Neuronal stem cell (in vitro differentiated cells): Measurements from ENCODE around the gene RTF2.
A peak's percentile ranks its signal among the peaks of the same experiment; 100 is the strongest.

Experiments used
- DNase-seq: peaks from one replicate; pipeline ENCODE4 v3.0.0-alpha.2; 2013; ENCODE audit warnings: low spot score
- H2AFZ ChIP-seq: one replicate; pipeline ENCODE4 v1.6.1; 2013; ENCODE audit warnings: mild to moderate bottlenecking, low read length, inconsistent platforms
- H2AK5ac ChIP-seq: 2 replicates; pipeline ENCODE4 v1.6.1; 2013; ENCODE audit warnings: low read depth, mild to moderate bottlenecking, inconsistent platforms, low read length, moderate library complexity, mixed read lengths
- H2BK120ac ChIP-seq: 2 replicates; pipeline ENCODE4 v1.6.1; 2013; ENCODE audit warnings: low read depth, mild to moderate bottlenecking, inconsistent platforms, low read length, moderate library complexity, mixed read lengths
- H2BK12ac ChIP-seq: one replicate; pipeline ENCODE4 v1.6.1; 2013; ENCODE audit warnings: low read length, inconsistent platforms
- H2BK15ac ChIP-seq: 2 replicates; pipeline ENCODE4 v1.6.1; 2013; ENCODE audit warnings: mild to moderate bottlenecking, low read length, inconsistent platforms, mixed read lengths
- H2BK5ac ChIP-seq: one replicate; pipeline ENCODE4 v1.6.1; 2013; ENCODE audit warnings: inconsistent platforms, mild to moderate bottlenecking, low read length, moderate library complexity
- H3K14ac ChIP-seq: one replicate; pipeline ENCODE4 v1.6.1; 2013; ENCODE audit warnings: low read length, inconsistent platforms
- H3K18ac ChIP-seq: 2 replicates; pipeline ENCODE4 v1.6.1; 2013; ENCODE audit warnings: low read length, inconsistent platforms
- H3K23ac ChIP-seq: 2 replicates; pipeline ENCODE4 v1.6.1; 2013; ENCODE audit warnings: low read depth, mild to moderate bottlenecking, mixed read lengths, low read length, inconsistent platforms; ENCODE audit not compliant: poor library complexity
- H3K27ac ChIP-seq: replicated peaks from 3 replicates; pipeline ENCODE4 v1.5.1; 2013; ENCODE audit warnings: low read length, inconsistent platforms
- H3K27me3 ChIP-seq, 3 experiments: 2 replicates each; pipeline ENCODE4 v1.6.1; 2013; ENCODE audit warnings: low read length in 3 of 3, mild to moderate bottlenecking in 2 of 3, inconsistent platforms in 1 of 3, low read depth in 1 of 3, mixed read lengths in 1 of 3, moderate library complexity in 1 of 3; ENCODE audit not compliant: control insufficient read depth in 3 of 3, insufficient read depth in 3 of 3
- H3K36me3 ChIP-seq, 2 donors: replicated peaks in 1 of 2; 2 replicates each; pipeline ENCODE4 v1.6.1; 2013; ENCODE audit warnings: low read length in 2 of 2; ENCODE audit not compliant: control insufficient read depth in 2 of 2, insufficient read depth in 2 of 2
- H3K4ac ChIP-seq: 2 replicates; pipeline ENCODE4 v1.6.1; 2013; ENCODE audit warnings: inconsistent platforms, mild to moderate bottlenecking, low read length, moderate library complexity
- H3K4me1 ChIP-seq, 2 donors: 1 replicate in 1 of 2; 2 replicates in 1 of 2; pipeline ENCODE4 v1.6.1; 2013; ENCODE audit warnings: low read length in 2 of 2, low read depth in 1 of 2; ENCODE audit not compliant: control insufficient read depth in 2 of 2, insufficient read depth in 1 of 2
- H3K4me2 ChIP-seq: one replicate; pipeline ENCODE4 v1.6.1; 2013; ENCODE audit warnings: mild to moderate bottlenecking, low read length, inconsistent platforms; ENCODE audit not compliant: insufficient read depth, poor library complexity, severe bottlenecking
- H3K4me3 ChIP-seq, 2 donors: 2 replicates each; pipeline ENCODE4 v1.5.1; 2013; ENCODE audit warnings: low read length in 2 of 2, mild to moderate bottlenecking in 2 of 2, inconsistent platforms in 1 of 2, moderate library complexity in 1 of 2
- H3K79me1 ChIP-seq: one replicate; pipeline ENCODE4 v1.6.1; 2013; ENCODE audit warnings: low read depth, mild to moderate bottlenecking, inconsistent platforms, low read length, moderate library complexity
- H3K9ac ChIP-seq: one replicate; pipeline ENCODE4 v1.6.1; 2013; ENCODE audit warnings: mild to moderate bottlenecking, low read depth, low read length, inconsistent platforms; ENCODE audit not compliant: poor library complexity
- H3K9me3 ChIP-seq, 2 donors: replicated peaks in 1 of 2; 2 replicates each; pipeline versions ENCODE3 to v1.6.1; 2013; ENCODE audit warnings: low read length in 2 of 2, mild to moderate bottlenecking in 2 of 2, inconsistent platforms in 1 of 2, low read depth in 1 of 2, mixed read lengths in 1 of 2, moderate library complexity in 1 of 2; ENCODE audit not compliant: control insufficient read depth in 2 of 2, insufficient read depth in 1 of 2
- H4K8ac ChIP-seq: one replicate; pipeline ENCODE4 v1.6.1; 2013; ENCODE audit warnings: low read depth, mild to moderate bottlenecking, inconsistent platforms, low read length, moderate library complexity
- H4K91ac ChIP-seq: one replicate; pipeline ENCODE4 v1.6.1; 2013; ENCODE audit warnings: low read length, low read depth, mild to moderate bottlenecking, inconsistent platforms; ENCODE audit not compliant: poor library complexity
- WGBS, 2 donors: extraction: QIAGEN DNeasy Blood & Tissue Kit; methylation state at CpG; one replicate each; pipeline ENCODE4 v1.1.7; 2013; ENCODE audit warnings: missing lambda C conversion rate in 2 of 2, mixed read lengths in 1 of 2; ENCODE audit not compliant: insufficient read length in 2 of 2, insufficient replicate concordance in 1 of 2; ENCODE audit errors: extremely low coverage in 2 of 2; 5-methylcytosine and 5-hydroxymethylcytosine counted together

RTF2 gene

GRCh38 chr20:56445130-56445529 is 23.3 kb upstream of the RTF2 start:
- Histone ChIP-seq H3K14ac (no peak overlapping the region), H3K9me3 (no peaks in the 10 kb centered on the region), H2BK12ac (no peak overlapping the region), H4K91ac (no peak overlapping the region), H3K4me1 (peaks cover 4% of the 10 kb centered on the region in 2 donors), H3K27me3 (no peaks in the 10 kb centered on the region), H3K4me2 (no peak overlapping the region), H2AK5ac (no peak overlapping the region), H2AFZ (no peak overlapping the region), H3K4me3 (no peak overlapping the region), H3K9ac (no peak overlapping the region), H3K4ac (no peak overlapping the region), H2BK5ac (no peak overlapping the region), H3K23ac (no peak overlapping the region), H4K8ac (no peak overlapping the region), H3K79me1 (no peaks in the 10 kb centered on the region), H2BK120ac (no peak overlapping the region), H3K36me3 (no peaks in the 10 kb centered on the region), H3K27ac (no peak overlapping the region), H3K18ac (no peak overlapping the region), H2BK15ac (no peak overlapping the region)
- no peak for DNase-seq
- WGBS, 2 donors, result no CpG with 5 or more reads among the region's 3 CpGs

GRCh38 chr20:56445540-56445939 is 22.9 kb upstream of the RTF2 start:
- H2BK5ac ChIP-seq, result no peak overlapping the region
- H3K14ac ChIP-seq, result no peak overlapping the region
- H2BK15ac ChIP-seq, result no peak overlapping the region
- H3K4me2 ChIP-seq, result no peak overlapping the region
- H2AFZ ChIP-seq, result no peak overlapping the region
- H3K27ac ChIP-seq, result no peak overlapping the region
- H2AK5ac ChIP-seq, result peak overlapping the region; percentile 79
- peak overlapping the region; percentile 76 for H3K4ac ChIP-seq
- no peaks in the 10 kb centered on the region for H3K36me3 ChIP-seq
- no peak overlapping the region for H2BK12ac ChIP-seq
- no peak for DNase-seq
- no peak overlapping the region for H2BK120ac ChIP-seq
- H3K18ac ChIP-seq, result no peak overlapping the region
- no peak overlapping the region for H4K91ac ChIP-seq
- H3K27me3 ChIP-seq, result peaks cover 0 to 2% (median 0%) of the 10 kb centered on the region in 3 experiments
- H3K9me3 ChIP-seq, result no peaks in the 10 kb centered on the region
- H3K9ac ChIP-seq, result no peak overlapping the region
- no CpG with 5 or more reads among the region's 16 CpGs for WGBS, 2 donors
- H3K4me3 ChIP-seq, result no peak overlapping the region
- peak overlapping the region; percentile 65 for H4K8ac ChIP-seq
- H3K23ac ChIP-seq, result no peak overlapping the region
- peaks cover 4% of the 10 kb centered on the region in 2 donors for H3K4me1 ChIP-seq
- H3K79me1 ChIP-seq, result no peaks in the 10 kb centered on the region

GRCh38 chr20:56447227-56447626 is 21.2 kb upstream of the RTF2 start:
- no peaks in the 10 kb centered on the region for H3K9me3 ChIP-seq
- no peak overlapping the region for H3K18ac ChIP-seq
- H2AFZ ChIP-seq, result no peak overlapping the region
- H4K8ac ChIP-seq, result no peak overlapping the region
- H3K9ac ChIP-seq, result no peak overlapping the region
- H3K4me3 ChIP-seq, result no peak overlapping the region
- H3K27me3 ChIP-seq, result peaks cover 0 to 2% (median 0%) of the 10 kb centered on the region in 3 experiments
- H3K27ac ChIP-seq, result no peak overlapping the region
- H3K4ac ChIP-seq, result no peak overlapping the region
- H4K91ac ChIP-seq, result peak overlapping the region; percentile 43
- H3K14ac ChIP-seq, result peak overlapping the region; percentile 71
- H3K79me1 ChIP-seq, result no peaks in the 10 kb centered on the region
- H3K4me1 ChIP-seq, result peaks cover 4% of the 10 kb centered on the region in 2 donors
- no peak overlapping the region for H2AK5ac ChIP-seq
- H2BK15ac ChIP-seq, result no peak overlapping the region
- no peak overlapping the region for H3K23ac ChIP-seq
- H3K36me3 ChIP-seq, result no peaks in the 10 kb centered on the region
- no peak overlapping the region for H2BK12ac ChIP-seq
- H3K4me2 ChIP-seq, result no peak overlapping the region
- DNase-seq, result no peak
- H2BK5ac ChIP-seq, result no peak overlapping the region
- H2BK120ac ChIP-seq, result no peak overlapping the region

- no peak overlapping the region for H2BK12ac ChIP-seq
- H3K18ac ChIP-seq, result no peak overlapping the region
- H3K4me1 ChIP-seq, result peaks cover 0 to 4% of the 10 kb centered on the region in 2 donors
- H3K36me3 ChIP-seq, result no peaks in the 10 kb centered on the region
- H3K79me1 ChIP-seq, result no peaks in the 10 kb centered on the region
- WGBS, 2 donors, result no CpG with 5 or more reads among the region's 5 CpGs
- no peak overlapping the region for H2AK5ac ChIP-seq
- no peak overlapping the region for H3K27ac ChIP-seq
- no peak overlapping the region for H2AFZ ChIP-seq
- no peak overlapping the region for H2BK15ac ChIP-seq
- H2BK120ac ChIP-seq, result no peak overlapping the region
- no peak overlapping the region for H3K4me3 ChIP-seq
- no peak overlapping the region for H3K9ac ChIP-seq
- no peak overlapping the region for H3K23ac ChIP-seq
- no peak overlapping the region for H2BK5ac ChIP-seq
- peaks cover 0 to 6% (median 0%) of the 10 kb centered on the region in 3 experiments for H3K27me3 ChIP-seq
- no peak overlapping the region for H3K4ac ChIP-seq
- no peak overlapping the region for H4K91ac ChIP-seq
- no peak for DNase-seq
- H3K9me3 ChIP-seq, result no peaks in the 10 kb centered on the region
- no peak overlapping the region for H3K14ac ChIP-seq
- no peak overlapping the region for H4K8ac ChIP-seq
- no peak overlapping the region for H3K4me2 ChIP-seq
Measured at GRCh38 chr20:56449459-56449858, 19.0 kb upstream of the RTF2 start.
